OCI-LY7 (cell line): Measurements from ENCODE around the gene PMP22. TPM values are rescaled to one million over a fixed set of nuclear protein-coding genes. Genes with fewer than 3 reads are reported as not detected.

Experiments
- BruUV-seq: library from RNA; stranded (reverse); fragments of 400-500 nt; replicated peaks from 2 replicates; lab custom pipeline; 2021; lab: Mats Ljungman, UMichigan
- CTCF ChIA-PET: fragments of 300-600 bp; sonication (Branson Sonifier 250); formaldehyde crosslinking; loops from one replicate; lab custom pipeline; 2022; ENCODE audit warnings: antibody characterized with exemption; ENCODE audit not compliant: unreplicated experiment; lab: Charles Lee
- POLR2A ChIA-PET: fragments of 300-600 bp; sonication (Branson Sonifier 250); formaldehyde crosslinking; loops from one replicate; lab custom pipeline; 2022; ENCODE audit warnings: antibody characterized with exemption; lab: Charles Lee
- DNase-seq: peaks from one replicate; pipeline ENCODE4 v3.0.0-alpha.2; 2015; ENCODE audit warnings: low spot score
- H2AFZ ChIP-seq: fragments of 200-600 bp; sonication (generic), shearing (Covaris generic); 2 replicates; pipeline ENCODE4 v1.6.1; 2014; ENCODE audit warnings: mild to moderate bottlenecking, antibody characterized with exemption, low read length, moderate library complexity
- H3K27ac ChIP-seq: fragments of 200-600 bp; sonication (generic); 2 replicates; pipeline ENCODE4 v1.5.1; 2014; ENCODE audit warnings: mixed run types, low read depth, mild to moderate bottlenecking, moderate library complexity, low read length, inconsistent platforms; ENCODE audit not compliant: poor library complexity, severe bottlenecking
- H3K36me3 ChIP-seq: fragments of 200-600 bp; sonication (generic); 2 replicates; pipeline ENCODE4 v1.6.1; 2014; ENCODE audit warnings: mild to moderate bottlenecking, antibody characterized with exemption, low read length, moderate library complexity, mixed read lengths; ENCODE audit not compliant: insufficient read depth
- H3K4me1 ChIP-seq: fragments of 200-600 bp; sonication (generic); 2 replicates; pipeline ENCODE4 v1.5.1; 2014; ENCODE audit warnings: mild to moderate bottlenecking, low read length; ENCODE audit not compliant: insufficient read depth, poor library complexity, severe bottlenecking
- H3K4me2 ChIP-seq: fragments of 200-600 bp; sonication (generic); 2 replicates; pipeline ENCODE4 v1.6.1; 2014; ENCODE audit warnings: mild to moderate bottlenecking, low read length
- H3K4me3 ChIP-seq: fragments of 200-600 bp; sonication (generic); 2 replicates; pipeline ENCODE4 v1.5.1; 2014; ENCODE audit warnings: mild to moderate bottlenecking, low read depth, low read length; ENCODE audit not compliant: poor library complexity, severe bottlenecking
- H3K79me2 ChIP-seq: fragments of 200-600 bp; sonication (generic); 2 replicates; pipeline ENCODE4 v1.6.1; 2016; ENCODE audit warnings: low read depth, mild to moderate bottlenecking, low read length, moderate library complexity, mixed read lengths; ENCODE audit not compliant: insufficient read depth
- H3K9me2 ChIP-seq: fragments of 200-600 bp; sonication (generic); 2 replicates; pipeline ENCODE4 v1.6.1; 2016; ENCODE audit warnings: mild to moderate bottlenecking, low read length, mixed read lengths; ENCODE audit not compliant: insufficient read depth
- H3K9me3 ChIP-seq: fragments of 200-600 bp; sonication (generic); 2 replicates; pipeline ENCODE4 v1.6.1; 2014; ENCODE audit warnings: mild to moderate bottlenecking, mixed run types, low read length, mixed read lengths
- H4K20me1 ChIP-seq: fragments of 200-600 bp; sonication (generic); 2 replicates; pipeline ENCODE4 v1.6.1; 2014; ENCODE audit warnings: mild to moderate bottlenecking, antibody characterized with exemption, low read length, moderate library complexity, mixed read lengths; ENCODE audit not compliant: insufficient read depth
- EZH2phosphoT487 ChIP-seq: fragments of 200-600 bp; sonication (generic); IDR thresholded peaks from 2 replicates; pipeline ENCODE4 v1.6.1; 2018; ENCODE audit warnings: low read depth, borderline replicate concordance, mild to moderate bottlenecking, mixed run types, antibody characterized with exemption, low read length, moderate library complexity, mixed read lengths
- intact Hi-C: fragments of 100-400 bp; cut with micrococcal nuclease; formaldehyde crosslinking; loops from one replicate; pipeline ENCODE4 v1.10.0; 2022; ENCODE audit not compliant: unreplicated experiment
- total RNA-seq, 2 experiments: library from RNA; depleted of rRNA in 1 of 2; stranded (reverse); fragments of >200 nt in 1 of 2; shearing (Covaris generic) in 1 of 2; gene quantifications; 2 replicates each; pipeline ENCODE4 v1.2.3, GENCODE V29; 2014 to 2022
- TF ChIP-seq, protein P1 (sequence below): fragments of 200-600 bp; sonication (generic); conservative IDR thresholded peaks from 2 replicates; pipeline ENCODE4 v1.5.1; 2014; ENCODE audit warnings: mild to moderate bottlenecking, antibody characterized with exemption, low read length, moderate library complexity, mixed read lengths

Gene PMP22
- total RNA-seq, 2 experiments from 2014 or later = not detected

GRCh38 chr17:15249487-15249886 lies 15.6 kb downstream of the PMP22 start:
- POLR2A ChIA-PET = no interaction called here
- no peaks in the 10 kb centered on the region for H3K79me2 ChIP-seq
- H3K4me2 ChIP-seq = no peak overlapping the region

DNA sequence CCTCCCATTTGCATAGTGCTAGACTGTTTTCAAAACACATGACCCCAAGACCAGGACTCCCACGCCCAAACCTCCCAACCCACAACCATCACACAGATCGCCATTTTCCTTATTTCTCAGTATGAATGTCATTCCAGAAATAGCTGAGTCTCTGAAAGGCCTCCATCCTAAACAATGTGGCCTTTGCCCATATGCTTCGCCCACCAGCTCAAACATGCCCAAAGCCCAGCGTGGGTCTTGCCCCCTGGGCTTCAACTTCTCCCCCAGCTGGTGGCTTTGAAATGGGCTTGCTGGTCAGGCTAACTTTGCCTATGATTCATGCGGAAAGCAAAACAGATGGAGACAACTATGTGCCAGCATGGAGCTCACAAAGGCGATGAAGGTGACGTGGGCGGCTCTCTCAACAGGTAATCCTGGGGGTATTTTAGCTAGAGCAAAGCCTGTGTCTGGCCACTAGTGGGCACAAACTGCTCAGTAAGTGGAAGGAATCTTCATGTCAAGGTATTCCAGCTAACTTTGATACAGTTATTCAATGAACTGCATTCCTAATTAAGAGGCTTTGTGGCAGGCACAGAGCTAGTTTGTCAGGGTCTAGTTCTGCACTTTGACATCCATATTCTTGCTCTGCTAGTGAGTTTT lies 17.1 kb downstream of the PMP22 start:
- H3K9me2 ChIP-seq = no peaks in the 10 kb centered on the region
- no peaks in the 10 kb centered on the region for H3K4me1 ChIP-seq
- TF ChIP-seq, protein P1, sequence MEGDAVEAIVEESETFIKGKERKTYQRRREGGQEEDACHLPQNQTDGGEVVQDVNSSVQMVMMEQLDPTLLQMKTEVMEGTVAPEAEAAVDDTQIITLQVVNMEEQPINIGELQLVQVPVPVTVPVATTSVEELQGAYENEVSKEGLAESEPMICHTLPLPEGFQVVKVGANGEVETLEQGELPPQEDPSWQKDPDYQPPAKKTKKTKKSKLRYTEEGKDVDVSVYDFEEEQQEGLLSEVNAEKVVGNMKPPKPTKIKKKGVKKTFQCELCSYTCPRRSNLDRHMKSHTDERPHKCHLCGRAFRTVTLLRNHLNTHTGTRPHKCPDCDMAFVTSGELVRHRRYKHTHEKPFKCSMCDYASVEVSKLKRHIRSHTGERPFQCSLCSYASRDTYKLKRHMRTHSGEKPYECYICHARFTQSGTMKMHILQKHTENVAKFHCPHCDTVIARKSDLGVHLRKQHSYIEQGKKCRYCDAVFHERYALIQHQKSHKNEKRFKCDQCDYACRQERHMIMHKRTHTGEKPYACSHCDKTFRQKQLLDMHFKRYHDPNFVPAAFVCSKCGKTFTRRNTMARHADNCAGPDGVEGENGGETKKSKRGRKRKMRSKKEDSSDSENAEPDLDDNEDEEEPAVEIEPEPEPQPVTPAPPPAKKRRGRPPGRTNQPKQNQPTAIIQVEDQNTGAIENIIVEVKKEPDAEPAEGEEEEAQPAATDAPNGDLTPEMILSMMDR = peak; percentile 67
- TF ChIP-seq EZH2phosphoT487 = no peak
- ChIA-PET CTCF (no interaction called here), POLR2A (interaction anchor here (0.5 to 0.6 kb wide), 2 partner anchors 163 to 1878 kb away, joined by 3 read pairs; no protein-coding TSS in a partner anchor)
- H3K36me3 ChIP-seq = no peaks in the 10 kb centered on the region
- no peak overlapping the region for H3K4me2 ChIP-seq
- peak; percentile 22 for DNase-seq
- H3K4me3 ChIP-seq = no peak overlapping the region
- H2AFZ ChIP-seq = no peak overlapping the region
- no peaks in the 10 kb centered on the region for H4K20me1 ChIP-seq
- intact Hi-C loops = no loop called here
- no peaks in the 10 kb centered on the region for H3K9me3 ChIP-seq
- BruUV-seq = no TSS peak
- H3K27ac ChIP-seq = no peak overlapping the region
- H3K79me2 ChIP-seq = no peaks in the 10 kb centered on the region

More at GRCh38 chr17:15249487-15249886, 15.6 kb downstream of the PMP22 start:
- intact Hi-C loops = no loop called here
- TF ChIP-seq EZH2phosphoT487 = no peak
- H4K20me1 ChIP-seq = no peaks in the 10 kb centered on the region
- H3K36me3 ChIP-seq = no peaks in the 10 kb centered on the region
- H3K9me3 ChIP-seq = no peaks in the 10 kb centered on the region
- BruUV-seq = no TSS peak
- H3K4me3 ChIP-seq = no peak overlapping the region
- H3K4me1 ChIP-seq = no peaks in the 10 kb centered on the region
- no peak overlapping the region for H3K27ac ChIP-seq
- H2AFZ ChIP-seq = no peak overlapping the region
- no peak for DNase-seq
- CTCF ChIA-PET = no interaction called here
- no peaks in the 10 kb centered on the region for H3K9me2 ChIP-seq

DNA sequence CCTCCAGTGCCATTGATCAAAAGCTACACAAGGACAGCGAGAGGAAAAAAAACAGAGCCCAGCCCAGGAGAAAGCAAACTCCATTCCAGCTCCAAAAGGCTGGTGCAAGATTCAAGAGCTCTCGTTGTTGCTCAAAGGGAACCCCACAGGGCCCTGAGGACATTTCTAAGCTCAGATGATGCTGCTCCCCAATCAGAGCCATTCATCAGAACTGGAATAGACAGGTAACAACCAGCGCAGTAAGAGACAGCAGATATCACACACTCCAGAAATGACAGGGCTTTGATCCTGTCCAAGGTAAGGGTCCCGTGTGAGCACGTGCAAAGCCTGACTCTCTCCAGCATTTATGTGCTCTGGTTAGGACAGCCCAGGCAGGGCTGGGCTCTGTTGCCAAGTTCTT lies 20.1 kb downstream of the PMP22 start:
- DNase-seq = no peak
- TF ChIP-seq EZH2phosphoT487 = no peak
- TF ChIP-seq, protein P1 = no peak
- no peak overlapping the region for H3K27ac ChIP-seq
- H3K9me2 ChIP-seq = no peaks in the 10 kb centered on the region
- H3K79me2 ChIP-seq = no peaks in the 10 kb centered on the region
- ChIA-PET CTCF (no interaction called here), POLR2A (no interaction called here)
- no peaks in the 10 kb centered on the region for H4K20me1 ChIP-seq
- no peak overlapping the region for H3K4me3 ChIP-seq
- intact Hi-C loops = no loop called here
- no peaks in the 10 kb centered on the region for H3K36me3 ChIP-seq
- no peaks in the 10 kb centered on the region for H3K9me3 ChIP-seq
- no peaks in the 10 kb centered on the region for H3K4me1 ChIP-seq
- no peak overlapping the region for H3K4me2 ChIP-seq
- no peak overlapping the region for H2AFZ ChIP-seq
- BruUV-seq = no TSS peak
